BE2C (cell line): ENCODE data around the gene APOBR.
"Not testable (repeated sequence)": the region's sequence is repeated elsewhere in the genome, so short reads cannot be mapped to it uniquely, and the experiment has no call there.

Source experiments
- DNase-seq: peaks from one replicate; pipeline ENCODE4 v3.0.0-alpha.2; 2020
- H3K27me3 ChIP-seq: fragments of 250-450 bp; sonication (Bioruptor Pico); 2 replicates; pipeline ENCODE4 v1.5.1; 2020; ENCODE audit warnings: mild to moderate bottlenecking
- H3K36me3 ChIP-seq: fragments of 250-450 bp; sonication (Bioruptor Pico); 2 replicates; pipeline ENCODE4 v1.5.1; 2020; ENCODE audit warnings: mild to moderate bottlenecking
- H3K4me1 ChIP-seq: fragments of 250-450 bp; sonication (Bioruptor Pico); 2 replicates; pipeline ENCODE4 v1.5.1; 2020
- H3K4me3 ChIP-seq: 2 replicates; pipeline ENCODE4 v1.5.1; 2011; ENCODE audit warnings: low read depth, low read length
- H3K9me3 ChIP-seq: fragments of 250-450 bp; sonication (Bioruptor Pico); 2 replicates; pipeline ENCODE4 v1.5.1; 2020
- TF ChIP-seq, protein P1 (sequence below): IDR thresholded peaks from 2 replicates; pipeline ENCODE4 v1.5.1; 2012; ENCODE audit warnings: mild to moderate bottlenecking, low read depth, low read length

The APOBR gene

DNA sequence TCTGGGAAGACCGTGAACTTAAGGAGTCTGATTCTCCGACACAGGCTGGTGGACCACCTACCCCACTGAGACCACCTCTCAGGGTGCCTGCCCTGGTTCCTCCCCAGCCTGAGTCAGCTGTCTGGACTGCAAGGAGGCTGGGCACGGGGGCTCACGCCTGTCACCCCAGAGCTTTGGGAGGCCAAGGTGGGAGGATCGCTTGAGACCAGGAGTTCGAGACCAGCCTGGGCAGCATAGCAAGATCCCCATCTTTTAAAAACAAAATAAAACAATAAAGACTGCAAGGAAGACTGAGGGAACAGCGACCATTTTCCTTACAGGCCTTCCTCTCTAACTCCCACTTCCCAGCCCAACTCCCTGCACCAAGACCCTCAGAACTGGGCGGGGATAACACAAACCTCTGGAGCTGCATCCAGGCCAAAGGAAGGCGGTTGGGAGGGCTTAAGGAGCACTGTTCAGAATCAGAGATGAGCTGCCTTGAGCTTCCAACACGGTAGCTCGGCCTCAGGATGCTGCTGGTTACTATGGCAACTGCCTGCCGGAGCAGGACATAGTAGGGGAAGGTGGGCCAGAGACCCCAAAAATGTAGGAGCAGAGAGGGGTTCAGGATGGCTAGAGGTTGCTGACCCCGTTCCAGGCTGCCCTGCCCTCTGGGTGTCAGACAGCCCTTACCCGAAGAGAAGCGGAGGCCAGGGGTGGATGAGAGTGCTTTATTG is 4.4 kb downstream of the APOBR start:
- Histone ChIP-seq H3K4me1 (no peaks in the 10 kb centered on the region), H3K4me3 (no peak overlapping the region), H3K9me3 (no peaks in the 10 kb centered on the region), H3K36me3 (no peaks in the 10 kb centered on the region), H3K27me3 (no peaks in the 10 kb centered on the region)
- TF ChIP-seq, protein P1, sequence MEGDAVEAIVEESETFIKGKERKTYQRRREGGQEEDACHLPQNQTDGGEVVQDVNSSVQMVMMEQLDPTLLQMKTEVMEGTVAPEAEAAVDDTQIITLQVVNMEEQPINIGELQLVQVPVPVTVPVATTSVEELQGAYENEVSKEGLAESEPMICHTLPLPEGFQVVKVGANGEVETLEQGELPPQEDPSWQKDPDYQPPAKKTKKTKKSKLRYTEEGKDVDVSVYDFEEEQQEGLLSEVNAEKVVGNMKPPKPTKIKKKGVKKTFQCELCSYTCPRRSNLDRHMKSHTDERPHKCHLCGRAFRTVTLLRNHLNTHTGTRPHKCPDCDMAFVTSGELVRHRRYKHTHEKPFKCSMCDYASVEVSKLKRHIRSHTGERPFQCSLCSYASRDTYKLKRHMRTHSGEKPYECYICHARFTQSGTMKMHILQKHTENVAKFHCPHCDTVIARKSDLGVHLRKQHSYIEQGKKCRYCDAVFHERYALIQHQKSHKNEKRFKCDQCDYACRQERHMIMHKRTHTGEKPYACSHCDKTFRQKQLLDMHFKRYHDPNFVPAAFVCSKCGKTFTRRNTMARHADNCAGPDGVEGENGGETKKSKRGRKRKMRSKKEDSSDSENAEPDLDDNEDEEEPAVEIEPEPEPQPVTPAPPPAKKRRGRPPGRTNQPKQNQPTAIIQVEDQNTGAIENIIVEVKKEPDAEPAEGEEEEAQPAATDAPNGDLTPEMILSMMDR, result no peak
- no peak for DNase-seq

DNA sequence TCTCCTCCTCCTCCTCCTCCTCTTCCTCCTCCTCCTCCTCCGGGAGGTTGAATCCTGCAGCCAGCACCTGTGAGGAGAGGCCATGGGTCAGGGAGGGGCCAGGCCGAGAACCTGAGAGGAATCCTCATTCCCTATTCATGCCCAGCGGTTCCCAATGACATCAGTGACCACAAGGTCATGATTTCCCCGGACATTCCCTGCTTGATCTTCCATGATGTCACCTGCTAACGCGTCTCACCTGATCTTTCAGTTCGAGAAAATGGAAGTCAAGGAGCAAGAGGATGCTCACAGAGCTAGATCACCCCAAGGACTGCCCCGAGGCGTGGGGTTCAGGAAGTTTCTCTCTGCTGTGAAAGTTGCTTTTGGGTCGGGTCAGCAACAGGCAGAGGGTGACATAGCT is 5.4 kb downstream of the APOBR start:
- Histone ChIP-seq H3K4me1 (no peaks in the 10 kb centered on the region), H3K4me3 (no peak overlapping the region), H3K9me3 (no peaks in the 10 kb centered on the region), H3K27me3 (no peaks in the 10 kb centered on the region), H3K36me3 (no peaks in the 10 kb centered on the region)
- DNase-seq, result no peak
- TF ChIP-seq, protein P1, result no peak

DNA sequence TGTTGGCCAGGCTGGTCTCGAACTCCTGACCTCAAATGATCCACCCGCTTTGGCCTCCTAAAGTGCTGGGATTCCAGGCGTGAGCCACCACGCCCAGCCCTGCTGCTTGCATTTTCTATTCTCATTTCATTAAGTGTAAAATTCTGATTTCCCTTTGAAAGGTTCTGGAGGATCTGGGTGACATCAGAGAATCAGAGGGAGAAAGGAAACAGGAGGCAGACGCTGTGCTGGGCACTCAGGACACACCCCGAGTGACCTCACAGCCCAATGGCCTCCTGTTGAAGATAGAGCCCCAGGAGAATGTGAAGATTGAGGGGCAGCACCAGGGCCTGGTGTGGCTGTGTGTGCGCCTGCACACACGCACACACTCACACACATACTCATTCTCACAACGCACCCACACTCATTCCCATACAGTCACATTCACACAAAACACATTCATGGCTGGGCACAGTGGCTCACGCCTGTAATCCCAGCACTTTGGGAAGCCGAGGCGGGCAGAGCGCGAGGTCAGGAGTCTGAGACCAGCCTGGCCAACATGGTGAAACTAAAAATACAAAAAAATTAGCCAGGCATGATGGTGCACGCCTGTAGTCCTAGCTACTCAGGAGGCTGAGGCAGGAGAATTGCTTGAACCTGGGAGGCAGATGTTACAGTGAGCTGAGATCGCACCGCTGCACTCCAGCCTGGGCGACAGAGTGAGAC is 6.2 kb downstream of the APOBR start:
- not testable (repeated sequence) for DNase-seq, H3K4me3 ChIP-seq, H3K9me3 ChIP-seq, H3K36me3 ChIP-seq, H3K4me1 ChIP-seq, H3K27me3 ChIP-seq

DNA sequence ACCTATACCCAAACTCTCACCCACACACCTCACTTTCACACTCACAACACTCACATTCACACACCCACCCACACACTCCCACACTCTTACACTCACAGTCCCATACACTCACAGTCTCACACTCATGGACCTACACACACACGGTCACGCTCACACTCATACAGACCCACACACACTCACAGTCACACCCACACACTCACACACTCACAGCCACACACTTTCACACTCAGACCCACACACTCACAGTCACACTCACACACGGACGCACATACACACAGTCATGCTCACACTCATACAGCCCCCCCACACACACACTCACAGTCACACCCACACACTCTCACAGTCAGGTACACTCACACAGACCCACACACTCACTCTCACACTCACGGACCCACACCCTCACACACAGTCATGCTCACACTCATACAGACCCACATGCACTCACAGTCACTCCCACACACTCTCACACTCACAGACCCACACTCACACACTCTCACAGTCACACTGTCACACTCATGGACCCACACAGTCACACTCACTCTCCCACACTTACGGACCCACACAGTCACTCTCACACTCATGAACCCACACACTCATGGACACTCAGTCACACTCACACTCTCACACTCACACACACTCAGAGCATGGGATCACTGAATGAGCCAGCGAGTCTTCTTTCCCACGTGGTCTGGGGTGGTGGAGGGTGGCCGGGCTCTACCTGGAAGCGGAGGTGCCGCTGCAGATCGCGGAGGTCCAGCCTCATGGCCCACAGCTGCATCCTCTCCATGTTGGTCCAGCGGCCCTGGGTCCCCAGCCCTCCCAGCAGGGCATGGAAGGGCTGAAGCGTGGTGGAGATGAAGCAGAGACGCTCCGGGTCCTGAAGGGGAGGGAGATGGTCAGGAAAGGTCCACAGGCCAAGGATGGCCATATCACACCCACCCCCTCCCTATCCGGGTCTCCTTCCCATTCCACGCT is 7.1 kb downstream of the APOBR start:
- H3K36me3 ChIP-seq, result no peaks in the 10 kb centered on the region
- DNase-seq, result no peak
- no peaks in the 10 kb centered on the region for H3K27me3 ChIP-seq
- no peaks in the 10 kb centered on the region for H3K4me1 ChIP-seq
- no peak overlapping the region for H3K4me3 ChIP-seq
- no peaks in the 10 kb centered on the region for H3K9me3 ChIP-seq
- TF ChIP-seq, protein P1, result no peak

DNA sequence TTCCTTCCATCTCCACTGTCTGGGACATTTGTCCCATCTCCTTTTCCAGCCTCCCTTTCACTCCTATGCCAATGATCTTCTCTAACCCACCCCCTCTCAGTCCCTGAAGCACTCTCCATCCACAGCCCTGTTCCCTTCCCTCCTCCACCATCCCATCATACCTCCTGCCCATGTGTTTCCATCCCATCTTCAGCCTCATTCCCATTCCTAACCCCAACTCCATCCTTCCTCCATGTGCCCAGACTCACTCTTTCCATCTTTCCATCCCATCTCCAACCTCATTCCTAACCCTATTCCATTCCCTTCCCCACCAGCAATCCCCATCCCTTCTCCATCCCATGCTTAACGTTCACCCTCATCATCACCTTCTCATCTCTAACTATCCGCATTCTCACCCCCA is 7.8 kb downstream of the APOBR start:
- no peaks in the 10 kb centered on the region for H3K4me1 ChIP-seq
- H3K4me3 ChIP-seq, result no peak overlapping the region
- no peak for DNase-seq
- no peaks in the 10 kb centered on the region for H3K9me3 ChIP-seq
- no peaks in the 10 kb centered on the region for H3K27me3 ChIP-seq
- no peaks in the 10 kb centered on the region for H3K36me3 ChIP-seq
- TF ChIP-seq, protein P1, result no peak

DNA sequence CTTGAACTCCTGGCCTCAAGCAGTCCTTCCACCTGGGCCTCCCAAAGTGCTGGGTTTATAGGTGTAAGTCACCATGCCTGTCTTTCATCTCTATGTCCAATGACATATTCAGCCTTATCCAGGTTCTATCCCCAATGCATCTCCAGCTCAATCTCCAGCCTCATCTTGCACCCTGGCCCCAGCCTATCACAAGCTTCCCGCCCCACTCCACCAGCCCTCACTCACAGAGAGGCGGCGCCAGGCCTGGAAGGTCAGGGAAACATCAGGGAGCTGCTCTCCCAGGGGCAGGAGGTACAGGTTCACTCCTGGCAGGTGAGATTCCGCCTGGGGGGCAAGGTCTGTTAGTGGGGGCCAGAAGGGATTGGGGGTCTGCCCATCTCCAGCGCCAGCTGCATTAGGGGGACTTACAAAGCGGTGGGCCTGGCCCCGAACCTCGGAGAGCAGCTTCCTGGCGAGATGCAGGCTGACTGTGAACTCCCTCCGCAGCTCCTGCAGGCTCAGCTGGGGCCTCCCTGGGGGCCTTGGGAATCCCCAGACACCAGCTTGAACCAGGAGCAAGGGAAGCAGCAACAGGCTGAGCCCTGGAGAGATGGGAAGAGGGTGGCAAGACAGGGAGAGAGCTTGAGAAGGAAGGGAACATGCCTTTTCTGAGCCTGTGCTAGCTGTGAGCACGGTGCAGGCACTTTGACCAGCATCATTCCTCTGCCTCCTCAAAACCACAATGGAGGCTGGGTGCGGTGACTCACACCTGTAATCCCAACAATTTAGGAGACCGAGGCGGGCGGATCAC is 9.2 kb downstream of the APOBR start:
- H3K4me1 ChIP-seq, result no peaks in the 10 kb centered on the region

More for the DNA sequence above, 9.2 kb downstream of the APOBR start:
- no peak for DNase-seq
- Histone ChIP-seq H3K9me3 (no peaks in the 10 kb centered on the region), H3K4me3 (no peak overlapping the region), H3K27me3 (no peaks in the 10 kb centered on the region), H3K36me3 (no peaks in the 10 kb centered on the region)
- TF ChIP-seq, protein P1, result no peak
